GM12878 (cell line): ENCODE data around the gene ITGB2. TPM values are rescaled to one million over a fixed set of nuclear protein-coding genes. Genes with fewer than 3 reads are reported as not detected.

Experiments used
- ATAC-seq: fragments of 200-7000 bp; cut with Tn5 transposase; 3 replicates; pipeline ENCODE4 v1.9.1; 2020; ENCODE audit warnings: mild to moderate bottlenecking, moderate library complexity
- BruUV-seq: library from RNA; stranded (reverse); fragments of 400-500 nt; replicated peaks from 2 replicates; lab custom pipeline; 2021; lab: Mats Ljungman, UMichigan
- CTCF ChIA-PET: fragments of 300-600 bp; sonication (Branson Sonifier 250); formaldehyde crosslinking; extraction: SDS; loops from one replicate; lab custom pipeline; 2021; ENCODE audit warnings: inconsistent platforms; lab: Yijun Ruan, JAX
- POLR2A ChIA-PET: fragments of 350-600 bp; formaldehyde crosslinking; extraction: SDS; loops from one replicate; lab custom pipeline; 2021; ENCODE audit warnings: inconsistent platforms; lab: Charles Lee
- RAD21 ChIA-PET: fragments of 300-600 bp; sonication (Branson Sonifier 250); formaldehyde crosslinking; loops from one replicate; lab custom pipeline; 2023; ENCODE audit warnings: antibody characterized with exemption; ENCODE audit not compliant: unreplicated experiment; lab: Charles Lee
- SMC1A ChIA-PET: fragments of 300-600 bp; sonication (Branson Sonifier 250); formaldehyde crosslinking; loops from one replicate; lab custom pipeline; 2023; ENCODE audit not compliant: unreplicated experiment, uncharacterized antibody; lab: Charles Lee
- DNase-seq: peaks from one replicate; pipeline ENCODE4 v3.0.0-alpha.2; 2011; ENCODE audit warnings: low read depth, low spot score
- FAIRE-seq: peaks from 3 replicates; lab custom pipeline; 2011; peaks lifted over from hg19 to GRCh38; lab: Jason Lieb, UNC
- H2AFZ ChIP-seq: 2 replicates; pipeline ENCODE4 v1.6.0; 2011; ENCODE audit warnings: low read depth, low read length, control low read depth; ENCODE audit not compliant: control insufficient read depth
- H3K27ac ChIP-seq: 2 replicates; pipeline ENCODE4 v1.5.1; 2011; ENCODE audit warnings: control low read depth; ENCODE audit not compliant: control insufficient read depth, insufficient read depth
- H3K27me3 ChIP-seq, 2 experiments: replicated peaks in 1 of 2; 2 replicates each; pipeline versions ENCODE4 v1.6.0 to v1.6.1; 2011; ENCODE audit warnings: low read length in 1 of 2; ENCODE audit not compliant: control insufficient read depth in 2 of 2, insufficient read depth in 2 of 2
- H3K36me3 ChIP-seq, 2 experiments: 2 replicates each; pipeline ENCODE4 v1.5.1; 2011; ENCODE audit warnings: low read length in 1 of 2; ENCODE audit not compliant: control insufficient read depth in 2 of 2, insufficient read depth in 2 of 2
- H3K4me1 ChIP-seq: 2 replicates; pipeline ENCODE4 v1.6.1; 2011; ENCODE audit warnings: mild to moderate bottlenecking, low read length, moderate library complexity, mixed read lengths; ENCODE audit not compliant: control insufficient read depth, insufficient read depth
- H3K4me2 ChIP-seq: 2 replicates; pipeline ENCODE4 v1.6.0; 2011; ENCODE audit warnings: control low read depth; ENCODE audit not compliant: control insufficient read depth, insufficient read depth
- H3K4me3 ChIP-seq: fragments of 200-600 bp; sonication (generic); 2 replicates; pipeline ENCODE4 v1.5.1; 2016
- H3K79me2 ChIP-seq: 2 replicates; pipeline ENCODE4 v1.6.0; 2011; ENCODE audit warnings: low read length; ENCODE audit not compliant: control insufficient read depth, insufficient read depth
- H3K9ac ChIP-seq: 2 replicates; pipeline ENCODE4 v1.8.0; 2011; ENCODE audit warnings: low read length, control low read depth, mixed read lengths; ENCODE audit not compliant: control insufficient read depth, insufficient read depth
- H3K9me3 ChIP-seq: replicated peaks from 3 replicates; pipeline ENCODE4 v1.5.1; 2011; ENCODE audit warnings: mild to moderate bottlenecking, low read length; ENCODE audit not compliant: control insufficient read depth, insufficient read depth
- H4K20me1 ChIP-seq: 2 replicates; pipeline ENCODE4 v1.6.0; 2011; ENCODE audit not compliant: control insufficient read depth, insufficient read depth
- NFYB ChIP-seq: IDR thresholded peaks from 2 replicates; pipeline ENCODE4 v1.6.1; 2011; ENCODE audit warnings: low read depth, mild to moderate bottlenecking, low read length, improper control_type of control experiment, moderate library complexity; ENCODE audit not compliant: insufficient read depth
- PBX3 ChIP-seq: IDR thresholded peaks from 2 replicates; pipeline ENCODE4 v1.6.1; 2011; ENCODE audit warnings: mild to moderate bottlenecking, low read depth, low read length, moderate library complexity; ENCODE audit not compliant: insufficient replicate concordance
- PKNOX1 ChIP-seq: fragments of 450-650 bp; IDR thresholded peaks from 2 replicates; pipeline ENCODE4 v1.6.1; 2016; ENCODE audit warnings: mild to moderate bottlenecking
- REST ChIP-seq: IDR thresholded peaks from 2 replicates; pipeline ENCODE4 v1.6.1; 2012; ENCODE audit warnings: mild to moderate bottlenecking, low read depth, low read length
- WGBS: methylation state at CpG from one replicate; pipeline ENCODE4 v1.1.6; 2016; ENCODE audit warnings: low lambda C conversion rate; ENCODE audit not compliant: insufficient replicate concordance, insufficient coverage; ENCODE audit errors: missing lambda C conversion rate; 5-methylcytosine and 5-hydroxymethylcytosine counted together
- in situ Hi-C: fragments of 300-500 bp; cut with MboI; formaldehyde crosslinking; loops from 9 replicates; pipeline ENCODE4 v1.14.3; 2018; ENCODE audit warnings: mixed read lengths
- intact Hi-C: fragments of 100-400 bp; cut with micrococcal nuclease; formaldehyde crosslinking; loops from one replicate; pipeline ENCODE4 v1.14.2; 2022; ENCODE audit not compliant: unreplicated experiment
- polyA plus RNA-seq, 11 experiments: library from polyadenylated mRNA; depleted of rRNA in 4 of 11; unstranded in 6 of 11; stranded (reverse) in 5 of 11; fragments of >200 nt; fragmentation: Nextera tagmentation in 4 of 11; fragmentation: Illumina TruSeq in 1 of 11; extraction: Ambion mirVana in 4 of 11; extraction: Trizol in 1 of 11; gene quantifications; 1 replicate in 1 of 11; 2 replicates in 10 of 11; pipeline versions ENCODE4 v1.2.1 to v1.2.3, GENCODE V29; 2011 to 2016; ENCODE audit warnings: inconsistent platforms in 2 of 11, missing spikeins in 2 of 11, low read depth in 1 of 11
- total RNA-seq, 4 experiments: library from RNA; depleted of rRNA in 3 of 4; stranded (reverse); fragments of >200 nt in 3 of 4; fragmentation: Illumina TruSeq in 1 of 4; extraction: Trizol in 1 of 4; gene quantifications; 2 replicates each; pipeline versions ENCODE4 v1.2.1 to v1.2.3, GENCODE V29; 2013 to 2021

ITGB2 gene
- total and polyA plus RNA-seq, 10 of the 15 experiments (the other 5 are each of a cell fraction or from before 2014, with no cell fraction given): 8.0 to 172 (median 58.9) TPM

- ATAC-seq: peak; percentile 10; the same call in 1 of the 3 replicates
- Histone ChIP-seq H3K79me2 (peaks cover 76% of the 10 kb centered on the region), H2AFZ (no peak overlapping the region), H3K4me2 (peak overlapping the region; percentile 50), H3K4me3 (no peak overlapping the region), H4K20me1 (peaks cover 14% of the 10 kb centered on the region), H3K27me3 (no peaks in the 10 kb centered on the region), H3K9ac (no peak overlapping the region), H3K4me1 (peaks cover 31% of the 10 kb centered on the region), H3K36me3 (peaks cover 9 to 14% of the 10 kb centered on the region in 2 experiments)
- ChIA-PET CTCF (no interaction called here), SMC1A (interaction anchor here (0.6 to 1.5 kb wide), 2 partner anchors 59 to 70 kb away, joined by 3 read pairs; no protein-coding TSS in a partner anchor), POLR2A (no interaction called here), RAD21 (no interaction called here)
- in situ Hi-C loops: no loop called here
- intact Hi-C loops: no loop called here
- DNase-seq: no peak
- no TSS peak for BruUV-seq
- TF ChIP-seq NFYB (0 out of 2 replicates have a peak, but pooled peaks have one; percentile 54), REST (no peak), PKNOX1 (peak; percentile 90), PBX3 (peak; percentile 80)
- TF ChIP-seq, all 136 proteins: peak for 3
- no peak for FAIRE-seq
- no peak overlapping the region for H3K27ac ChIP-seq
- H3K9me3 ChIP-seq: no peaks in the 10 kb centered on the region
- 88% methylated on average over 12 of the region's 12 CpGs for WGBS
Observed at GRCh38 chr21:44867999-44868700, 52.5 kb downstream of the ITGB2 start.
